ENCODE results near the gene LAMC2.
A peak's percentile ranks its signal among the peaks of the same experiment; 100 is the strongest.

LAMC2 gene

GRCh38 chr1:183222909-183223308 lies 36.8 kb downstream of the LAMC2 start:
- no peak for DNase-seq

GRCh38 chr1:183223467-183223866 lies 37.4 kb downstream of the LAMC2 start:
- no peak overlapping the region for H3K4me3 ChIP-seq (ENCODE audit: low read depth, low read length)
- TF ChIP-seq CTCF (IDR thresholded peaks at IDR 0.05; ENCODE audit: low read depth, low read length), result no peak
- H3K9me3 ChIP-seq (ENCODE audit: severe bottlenecking), result no peaks in the 10 kb centered on the region
- no peaks in the 10 kb centered on the region for H3K27me3 ChIP-seq (ENCODE audit: insufficient read depth, low read depth, severe bottlenecking)
- no peak overlapping the region for H3K27ac ChIP-seq
- no peak for DNase-seq
- H3K36me3 ChIP-seq, result no peaks in the 10 kb centered on the region

More at GRCh38 chr1:183222909-183223308, 36.8 kb downstream of the LAMC2 start:
- Histone ChIP-seq H3K4me3 (ENCODE audit: low read depth, low read length) (no peak overlapping the region), H3K27ac (no peak overlapping the region), H3K9me3 (ENCODE audit: severe bottlenecking) (no peaks in the 10 kb centered on the region), H3K36me3 (no peaks in the 10 kb centered on the region), H3K27me3 (ENCODE audit: insufficient read depth, low read depth, severe bottlenecking) (no peaks in the 10 kb centered on the region)
- TF ChIP-seq CTCF (IDR thresholded peaks at IDR 0.05; ENCODE audit: low read depth, low read length), result no peak

- Histone ChIP-seq H3K4me3 (ENCODE audit: low read depth, low read length) (no peak overlapping the region), H3K9me3 (ENCODE audit: severe bottlenecking) (no peaks in the 10 kb centered on the region), H3K36me3 (no peaks in the 10 kb centered on the region), H3K27ac (no peak overlapping the region), H3K27me3 (ENCODE audit: insufficient read depth, low read depth, severe bottlenecking) (no peaks in the 10 kb centered on the region)
- DNase-seq, result no peak
- no peak for TF ChIP-seq CTCF (IDR thresholded peaks at IDR 0.05; ENCODE audit: low read depth, low read length)
Measured at GRCh38 chr1:183226361-183226760, 40.3 kb downstream of the LAMC2 start.

GRCh38 chr1:183226963-183227362 lies 40.9 kb downstream of the LAMC2 start:
- no peak for DNase-seq
- no peaks in the 10 kb centered on the region for H3K36me3 ChIP-seq
- no peaks in the 10 kb centered on the region for H3K27me3 ChIP-seq (ENCODE audit: insufficient read depth, low read depth, severe bottlenecking)
- H3K27ac ChIP-seq, result no peak overlapping the region
- no peak overlapping the region for H3K4me3 ChIP-seq (ENCODE audit: low read depth, low read length)
- no peak for TF ChIP-seq CTCF (IDR thresholded peaks at IDR 0.05; ENCODE audit: low read depth, low read length)
- no peaks in the 10 kb centered on the region for H3K9me3 ChIP-seq (ENCODE audit: severe bottlenecking)

GRCh38 chr1:183227422-183228346 lies 41.6 kb downstream of the LAMC2 start:
- Histone ChIP-seq H3K27me3 (ENCODE audit: insufficient read depth, low read depth, severe bottlenecking) (no peaks in the 10 kb centered on the region), H3K9me3 (ENCODE audit: severe bottlenecking) (no peaks in the 10 kb centered on the region), H3K36me3 (no peaks in the 10 kb centered on the region), H3K4me3 (ENCODE audit: low read depth, low read length) (no peak overlapping the region), H3K27ac (no peak overlapping the region)
- TF ChIP-seq CTCF (IDR thresholded peaks at IDR 0.05; ENCODE audit: low read depth, low read length), result peak; percentile 61
- peak; percentile 34 for DNase-seq

All from WERI-Rb-1 (cell line).